Keratinocyte (primary cell): ENCODE measurements around the gene LRIG1. TPM values are rescaled to one million over a fixed set of nuclear protein-coding genes. Genes with fewer than 3 reads are reported as not detected.

Source experiments
- DNase-seq: peaks from one replicate; pipeline ENCODE4 v3.0.0-alpha.2; 2011; ENCODE audit warnings: low read depth, missing footprints, low spot score
- FAIRE-seq: peaks from 2 replicates; lab custom pipeline; 2011; peaks lifted over from hg19 to GRCh38; lab: Jason Lieb, UNC
- H2AFZ ChIP-seq: 2 replicates; pipeline ENCODE4 v1.6.0; 2012; ENCODE audit warnings: low read length, control low read depth, inconsistent platforms; ENCODE audit not compliant: control insufficient read depth
- H3K27ac ChIP-seq: 2 replicates; pipeline ENCODE4 v1.5.1; 2011; ENCODE audit warnings: low read length; ENCODE audit not compliant: control insufficient read depth, insufficient read depth
- H3K27me3 ChIP-seq: 3 replicates; pipeline ENCODE4 v1.6.0; 2011; ENCODE audit warnings: low read length; ENCODE audit not compliant: control insufficient read depth, insufficient read depth; ENCODE audit errors: extremely low read depth
- H3K36me3 ChIP-seq, 2 experiments: 2 replicates in 1 of 2; 3 replicates in 1 of 2; pipeline ENCODE4 v1.5.1; 2011; ENCODE audit warnings: low read length in 2 of 2, mild to moderate bottlenecking in 1 of 2; ENCODE audit not compliant: control insufficient read depth in 2 of 2, insufficient read depth in 2 of 2; ENCODE audit errors: extremely low read depth in 1 of 2
- H3K4me1 ChIP-seq: 3 replicates; pipeline ENCODE4 v1.5.1; 2011; ENCODE audit warnings: low read length; ENCODE audit not compliant: control insufficient read depth, insufficient read depth; ENCODE audit errors: extremely low read depth
- H3K4me2 ChIP-seq: 3 replicates; pipeline ENCODE4 v1.6.0; 2011; ENCODE audit warnings: low read depth, low read length; ENCODE audit not compliant: control insufficient read depth, insufficient read depth; ENCODE audit errors: extremely low read depth
- H3K4me3 ChIP-seq, 3 experiments: fragments of 200-600 bp in 1 of 3; sonication (generic) in 1 of 3; 2 replicates in 2 of 3; 3 replicates in 1 of 3; pipeline ENCODE4 v1.5.1; 2011 to 2016; ENCODE audit warnings: low read length in 3 of 3, mild to moderate bottlenecking in 3 of 3, control low read depth in 2 of 3, inconsistent platforms in 1 of 3, low read depth in 1 of 3, mixed read lengths in 1 of 3, mixed run types in 1 of 3, moderate library complexity in 1 of 3; ENCODE audit not compliant: control insufficient read depth in 2 of 3, insufficient read depth in 2 of 3; ENCODE audit errors: extremely low read depth in 1 of 3
- H3K79me2 ChIP-seq: 2 replicates; pipeline ENCODE4 v1.6.0; 2012; ENCODE audit warnings: low read length; ENCODE audit not compliant: control insufficient read depth, insufficient read depth
- H3K9ac ChIP-seq: 3 replicates; pipeline ENCODE4 v1.6.0; 2011; ENCODE audit warnings: low read length; ENCODE audit not compliant: control insufficient read depth, insufficient read depth; ENCODE audit errors: extremely low read depth
- H3K9me1 ChIP-seq: 3 replicates; pipeline ENCODE4 v1.6.0; 2011; ENCODE audit warnings: low read length; ENCODE audit not compliant: control insufficient read depth, insufficient read depth; ENCODE audit errors: extremely low read depth
- H3K9me3 ChIP-seq: 2 replicates; pipeline ENCODE4 v1.5.1; 2012; ENCODE audit warnings: low read depth, low read length; ENCODE audit not compliant: control insufficient read depth
- H4K20me1 ChIP-seq: 3 replicates; pipeline ENCODE4 v1.6.0; 2011; ENCODE audit warnings: low read length; ENCODE audit not compliant: control insufficient read depth, insufficient read depth; ENCODE audit errors: extremely low read depth
- EZH2 ChIP-seq: IDR thresholded peaks from one replicate; pipeline ENCODE4 v1.6.1; 2012; ENCODE audit warnings: inconsistent platforms, mild to moderate bottlenecking, low read length, moderate library complexity
- dilution Hi-C: fragments of 300-500 bp; cut with MboI; formaldehyde crosslinking; loops from one replicate; pipeline ENCODE4 v1.7.0; 2020; ENCODE audit warnings: low sequenced_read_pairs; ENCODE audit not compliant: extremely low pct_ligation_motif_present
- polyA plus RNA-seq, 5 experiments: library from polyadenylated mRNA; depleted of rRNA in 3 of 5; stranded (reverse) in 3 of 5; stranded (forward) in 1 of 5; unstranded in 1 of 5; fragments of >200 nt; gene quantifications; 1 replicate in 1 of 5; 2 replicates in 3 of 5; 3 replicates in 1 of 5; pipeline versions ENCODE4 v1.2.1 to v1.2.3, GENCODE V29; 2011 to 2012; ENCODE audit warnings: missing spikeins in 2 of 5, low read depth in 1 of 5, low replicate concordance in 1 of 5
- TF ChIP-seq, protein P1 (sequence below), 3 experiments: IDR thresholded peaks in 1 of 3; conservative IDR thresholded peaks in 1 of 3; optimal IDR thresholded peaks in 1 of 3; 2 replicates in 2 of 3; 3 replicates in 1 of 3; pipeline versions ENCODE3 to v1.5.1; 2011; ENCODE audit warnings: low read length in 3 of 3, mild to moderate bottlenecking in 3 of 3, moderate library complexity in 2 of 3, control low read depth in 1 of 3, inconsistent platforms in 1 of 3; ENCODE audit not compliant: insufficient read depth in 2 of 3; ENCODE audit errors: extremely low read depth in 1 of 3

Gene LRIG1
- polyA plus RNA-seq, 1 donor (not counting 4 experiments of a cell fraction or from before 2014, with no cell fraction given) = 17.2 TPM

DNA sequence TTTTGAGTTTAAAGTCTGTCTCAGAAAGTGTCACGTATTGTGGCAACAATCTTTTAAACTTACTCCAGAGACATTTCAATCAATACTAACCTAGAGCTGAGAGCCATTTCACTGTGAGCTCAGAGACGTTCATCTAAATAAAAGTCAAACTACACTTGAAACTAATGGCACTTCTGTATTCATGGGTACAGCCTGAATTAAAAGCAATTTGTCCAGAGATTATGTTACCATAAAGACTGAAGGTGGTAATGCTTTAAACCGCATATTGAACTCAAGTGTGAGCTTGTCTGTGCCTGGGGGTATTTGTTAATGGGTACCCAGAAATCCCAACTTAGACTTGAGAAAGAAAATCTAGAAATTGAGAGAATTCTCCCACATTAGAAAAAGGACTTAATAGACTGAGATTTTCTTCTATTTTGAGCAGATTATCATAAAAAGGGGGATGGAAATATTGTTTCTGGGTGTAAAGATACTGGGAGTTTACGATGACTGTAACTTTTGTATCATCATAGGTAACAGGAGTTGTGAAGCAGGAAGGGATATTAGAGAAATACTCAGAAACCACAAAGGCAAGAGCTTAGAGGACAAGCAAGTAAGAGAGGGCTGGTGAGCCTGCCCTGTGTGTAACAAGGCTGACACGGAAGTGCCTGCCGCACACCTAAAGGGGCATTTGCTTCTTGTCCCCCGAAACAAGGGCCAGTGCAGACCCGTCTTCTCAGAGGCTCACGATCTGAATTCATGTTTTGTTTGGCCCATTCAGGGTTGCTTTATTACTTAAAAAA, 36.9 kb downstream of the LRIG1 start:
- dilution Hi-C loops = no loop called here
- H3K9ac ChIP-seq = no peak overlapping the region
- no peaks in the 10 kb centered on the region for H4K20me1 ChIP-seq
- no peaks in the 10 kb centered on the region for H3K27me3 ChIP-seq
- FAIRE-seq (peak; percentile 9), DNase-seq (no peak)
- peaks cover 21% of the 10 kb centered on the region for H3K79me2 ChIP-seq
- peak overlapping the region; percentile 27 for H2AFZ ChIP-seq
- H3K9me1 ChIP-seq = peaks cover 3% of the 10 kb centered on the region
- H3K27ac ChIP-seq = peak overlapping the region; percentile 20
- no peaks in the 10 kb centered on the region for H3K36me3 ChIP-seq
- no peaks in the 10 kb centered on the region for H3K9me3 ChIP-seq
- peak overlapping the region; percentile 56 for H3K4me2 ChIP-seq
- H3K4me1 ChIP-seq = peaks cover 28% of the 10 kb centered on the region
- peak overlapping the region in 1 of 3 experiments; percentile 7 for H3K4me3 ChIP-seq
- TF ChIP-seq, protein P1, sequence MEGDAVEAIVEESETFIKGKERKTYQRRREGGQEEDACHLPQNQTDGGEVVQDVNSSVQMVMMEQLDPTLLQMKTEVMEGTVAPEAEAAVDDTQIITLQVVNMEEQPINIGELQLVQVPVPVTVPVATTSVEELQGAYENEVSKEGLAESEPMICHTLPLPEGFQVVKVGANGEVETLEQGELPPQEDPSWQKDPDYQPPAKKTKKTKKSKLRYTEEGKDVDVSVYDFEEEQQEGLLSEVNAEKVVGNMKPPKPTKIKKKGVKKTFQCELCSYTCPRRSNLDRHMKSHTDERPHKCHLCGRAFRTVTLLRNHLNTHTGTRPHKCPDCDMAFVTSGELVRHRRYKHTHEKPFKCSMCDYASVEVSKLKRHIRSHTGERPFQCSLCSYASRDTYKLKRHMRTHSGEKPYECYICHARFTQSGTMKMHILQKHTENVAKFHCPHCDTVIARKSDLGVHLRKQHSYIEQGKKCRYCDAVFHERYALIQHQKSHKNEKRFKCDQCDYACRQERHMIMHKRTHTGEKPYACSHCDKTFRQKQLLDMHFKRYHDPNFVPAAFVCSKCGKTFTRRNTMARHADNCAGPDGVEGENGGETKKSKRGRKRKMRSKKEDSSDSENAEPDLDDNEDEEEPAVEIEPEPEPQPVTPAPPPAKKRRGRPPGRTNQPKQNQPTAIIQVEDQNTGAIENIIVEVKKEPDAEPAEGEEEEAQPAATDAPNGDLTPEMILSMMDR (optimal IDR thresholded peaks at IDR 0.05 in 1 of 3, IDR thresholded peaks at IDR 0.05 in 1 of 3, conservative IDR thresholded peaks at IDR 0.05 in 1 of 3; ENCODE audit: extremely low read depth in 1 of 3, insufficient read depth in 2 of 3, low read length in 3 of 3) = no peak
- TF ChIP-seq EZH2 = no peak

DNA sequence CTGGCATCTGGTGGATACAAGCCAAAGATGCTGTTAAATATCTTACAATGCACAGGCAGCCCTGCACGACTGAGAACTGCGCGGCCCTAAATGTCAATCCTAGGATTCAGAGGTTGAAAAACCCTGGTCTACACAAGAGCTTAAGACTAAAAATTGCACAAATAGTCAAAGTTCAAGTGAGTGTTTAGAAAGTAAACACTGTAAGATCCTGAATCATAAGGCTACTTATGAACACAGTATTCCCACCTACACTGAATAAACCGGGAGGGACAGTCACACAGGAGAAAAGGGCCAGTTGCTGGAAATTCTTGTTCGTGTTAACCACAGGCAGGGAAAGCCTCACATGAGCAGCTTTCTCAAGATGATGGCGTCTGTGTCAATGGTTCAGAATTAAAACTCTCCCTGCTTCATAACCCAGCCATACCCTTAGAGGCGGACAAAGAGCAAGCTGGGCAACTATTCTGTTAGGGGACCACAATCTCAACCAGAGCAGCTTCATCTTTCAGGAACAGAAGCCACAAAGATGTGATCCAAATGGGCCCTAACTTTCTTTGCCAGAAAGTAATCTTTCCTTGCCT, 37.7 kb downstream of the LRIG1 start:
- dilution Hi-C loops = no loop called here
- H3K4me3 ChIP-seq = no peak overlapping the region
- H3K4me1 ChIP-seq = peaks cover 22% of the 10 kb centered on the region
- no peak overlapping the region for H2AFZ ChIP-seq
- H3K27me3 ChIP-seq = no peaks in the 10 kb centered on the region
- peaks cover 16% of the 10 kb centered on the region for H3K79me2 ChIP-seq
- H3K36me3 ChIP-seq = no peaks in the 10 kb centered on the region
- H3K27ac ChIP-seq = no peak overlapping the region
- peak overlapping the region; percentile 56 for H3K4me2 ChIP-seq
- no peak for DNase-seq
- FAIRE-seq = no peak
- H3K9me3 ChIP-seq = no peaks in the 10 kb centered on the region
- no peaks in the 10 kb centered on the region for H3K9me1 ChIP-seq
- no peak overlapping the region for H3K9ac ChIP-seq
- TF ChIP-seq, protein P1 (optimal IDR thresholded peaks at IDR 0.05 in 1 of 3, IDR thresholded peaks at IDR 0.05 in 1 of 3, conservative IDR thresholded peaks at IDR 0.05 in 1 of 3; ENCODE audit: extremely low read depth in 1 of 3, insufficient read depth in 2 of 3, low read length in 3 of 3) = no peak
- TF ChIP-seq EZH2 = no peak
- H4K20me1 ChIP-seq = no peaks in the 10 kb centered on the region
